H9 (cell line): ENCODE results near the gene MARCHF3. TPM values are rescaled to one million over a fixed set of nuclear protein-coding genes. Genes with fewer than 3 reads are reported as not detected.

Source experiments
- DNase-seq: peaks from one replicate; pipeline ENCODE4 v3.0.0-alpha.2; 2017
- H2AFZ ChIP-seq: one replicate; pipeline ENCODE4 v1.6.1; 2013; ENCODE audit warnings: mild to moderate bottlenecking, low read length, control low read depth, moderate library complexity
- H2AK5ac ChIP-seq: 2 replicates; pipeline ENCODE4 v1.6.1; 2013; ENCODE audit warnings: low read length, control low read depth, mixed read lengths; ENCODE audit not compliant: insufficient read length
- H2BK120ac ChIP-seq: one replicate; pipeline ENCODE4 v1.6.1; 2013; ENCODE audit warnings: low read depth, mild to moderate bottlenecking, low read length, control low read depth, inconsistent platforms; ENCODE audit not compliant: poor library complexity, severe bottlenecking
- H2BK12ac ChIP-seq: 2 replicates; pipeline ENCODE4 v1.6.1; 2013; ENCODE audit warnings: low read length, control low read depth, mixed read lengths, low read depth; ENCODE audit not compliant: insufficient read length
- H2BK15ac ChIP-seq: 2 replicates; pipeline ENCODE4 v1.6.1; 2013; ENCODE audit warnings: low read depth, low read length, control low read depth
- H2BK20ac ChIP-seq: one replicate; pipeline ENCODE4 v1.6.1; 2013; ENCODE audit warnings: low read depth, mild to moderate bottlenecking, low read length, control low read depth, inconsistent platforms; ENCODE audit not compliant: poor library complexity, severe bottlenecking
- H2BK5ac ChIP-seq: 2 replicates; pipeline ENCODE4 v1.6.1; 2013; ENCODE audit warnings: low read length, control low read depth, mixed read lengths; ENCODE audit not compliant: insufficient read length
- H3K14ac ChIP-seq: 2 replicates; pipeline ENCODE4 v1.6.1; 2013; ENCODE audit warnings: low read length, control low read depth; ENCODE audit not compliant: insufficient read depth
- H3K18ac ChIP-seq: 2 replicates; pipeline ENCODE4 v1.6.1; 2013; ENCODE audit warnings: low read depth, mild to moderate bottlenecking, mixed read lengths, low read length, control low read depth; ENCODE audit not compliant: insufficient read length
- H3K23ac ChIP-seq: 2 replicates; pipeline ENCODE4 v1.6.1; 2013; ENCODE audit warnings: low read length, control low read depth, mixed read lengths, low read depth; ENCODE audit not compliant: insufficient read length
- H3K23me2 ChIP-seq: 2 replicates; pipeline ENCODE4 v1.6.1; 2013; ENCODE audit warnings: low read depth, mild to moderate bottlenecking, mixed read lengths, low read length, control low read depth; ENCODE audit not compliant: insufficient read length, poor library complexity, severe bottlenecking
- H3K27ac ChIP-seq: 2 replicates; pipeline ENCODE4 v1.5.1; 2013; ENCODE audit warnings: low read length, control low read depth, mixed read lengths, low read depth; ENCODE audit not compliant: insufficient read length
- H3K27me3 ChIP-seq: 2 replicates; pipeline ENCODE4 v1.6.1; 2013; ENCODE audit warnings: low read length, control low read depth, inconsistent platforms; ENCODE audit not compliant: insufficient read depth
- H3K4ac ChIP-seq: 2 replicates; pipeline ENCODE4 v1.6.1; 2013; ENCODE audit warnings: low read depth, mild to moderate bottlenecking, control low read depth, inconsistent platforms, low read length, moderate library complexity
- H3K4me1 ChIP-seq: 2 replicates; pipeline ENCODE4 v1.6.1; 2013; ENCODE audit warnings: low read length, control low read depth, inconsistent platforms; ENCODE audit not compliant: insufficient read depth
- H3K4me2 ChIP-seq: 2 replicates; pipeline ENCODE4 v1.6.1; 2013; ENCODE audit warnings: low read length, control low read depth, mixed read lengths; ENCODE audit not compliant: insufficient read length, insufficient read depth
- H3K56ac ChIP-seq: 2 replicates; pipeline ENCODE4 v1.6.1; 2013; ENCODE audit warnings: low read depth, mild to moderate bottlenecking, mixed read lengths, low read length, control low read depth; ENCODE audit not compliant: insufficient read length
- H3K79me1 ChIP-seq: 2 replicates; pipeline ENCODE4 v1.6.1; 2013; ENCODE audit warnings: low read depth, mild to moderate bottlenecking, moderate library complexity, low read length, control low read depth, inconsistent platforms; ENCODE audit not compliant: insufficient read depth, poor library complexity, severe bottlenecking
- H3K79me2 ChIP-seq: 2 replicates; pipeline ENCODE4 v1.6.1; 2013; ENCODE audit warnings: low read length, control low read depth, inconsistent platforms; ENCODE audit not compliant: insufficient read depth
- H3K9ac ChIP-seq: 2 replicates; pipeline ENCODE4 v1.6.1; 2013; ENCODE audit warnings: low read length, control low read depth, mixed read lengths; ENCODE audit not compliant: insufficient read length; ENCODE audit errors: extremely low read depth
- H3K9me3 ChIP-seq: one replicate; pipeline ENCODE4 v1.6.1; 2013; ENCODE audit warnings: low read depth, low read length, inconsistent platforms; ENCODE audit not compliant: control insufficient read depth
- H3T11ph ChIP-seq: one replicate; pipeline ENCODE4 v1.6.1; 2013; ENCODE audit warnings: mild to moderate bottlenecking, low read length, control low read depth, inconsistent platforms
- H4K20me1 ChIP-seq: one replicate; pipeline ENCODE4 v1.6.1; 2013; ENCODE audit not compliant: control insufficient read depth, insufficient read length, insufficient read depth
- H4K5ac ChIP-seq: 2 replicates; pipeline ENCODE4 v1.6.1; 2013; ENCODE audit warnings: low read depth, mild to moderate bottlenecking, mixed read lengths, low read length, control low read depth; ENCODE audit not compliant: insufficient read length
- H4K8ac ChIP-seq: replicated peaks from 2 replicates; pipeline ENCODE4 v1.6.1; 2013; ENCODE audit warnings: low read length, control low read depth, mixed read lengths, low read depth; ENCODE audit not compliant: insufficient read length
- H4K91ac ChIP-seq: 2 replicates; pipeline ENCODE4 v1.6.1; 2013; ENCODE audit warnings: low read depth, mild to moderate bottlenecking, moderate library complexity, mixed read lengths, low read length, control low read depth; ENCODE audit not compliant: insufficient read length
- H3K27ac Mint-ChIP-seq, 3 experiments: 2 replicates in 2 of 3; 3 replicates in 1 of 3; pipeline ENCODE4 v1.8.0; 2020 to 2021; ENCODE audit warnings: mixed read lengths in 3 of 3, mild to moderate bottlenecking in 1 of 3, moderate library complexity in 1 of 3
- H3K27me3 Mint-ChIP-seq: 2 replicates; pipeline ENCODE4 v1.8.0; 2021; ENCODE audit warnings: low read depth, mild to moderate bottlenecking, moderate library complexity, mixed read lengths
- H3K36me3 Mint-ChIP-seq, 3 experiments: 2 replicates in 2 of 3; 3 replicates in 1 of 3; pipeline ENCODE4 v1.8.0; 2020 to 2021; ENCODE audit warnings: low read depth in 3 of 3, mixed read lengths in 3 of 3; ENCODE audit not compliant: insufficient read depth in 1 of 3
- H3K4me1 Mint-ChIP-seq, 2 experiments: 2 replicates each; pipeline ENCODE4 v1.8.0; 2020; ENCODE audit warnings: mixed read lengths in 2 of 2
- H3K4me3 Mint-ChIP-seq, 2 experiments: 2 replicates in 1 of 2; 3 replicates in 1 of 2; pipeline ENCODE4 v1.8.0; 2020 to 2021; ENCODE audit warnings: mild to moderate bottlenecking in 2 of 2, mixed read lengths in 2 of 2, moderate library complexity in 1 of 2
- H3K9me3 Mint-ChIP-seq, 2 experiments: 2 replicates in 1 of 2; 3 replicates in 1 of 2; pipeline ENCODE4 v1.8.0; 2020; ENCODE audit warnings: mild to moderate bottlenecking in 2 of 2, mixed read lengths in 2 of 2, moderate library complexity in 1 of 2
- CTCF ChIP-seq: fragments of 200-600 bp; sonication (generic); conservative IDR thresholded peaks from 3 replicates; pipeline ENCODE4 v1.8.0; 2021; ENCODE audit warnings: antibody characterized with exemption, mild to moderate bottlenecking
- WGBS: extraction: QIAGEN DNeasy Blood & Tissue Kit; methylation state at CpG from one replicate; pipeline ENCODE4 v1.1.7; 2013; ENCODE audit warnings: missing lambda C conversion rate, low lambda C conversion rate, mixed read lengths; ENCODE audit not compliant: insufficient read length; ENCODE audit errors: extremely low coverage; 5-methylcytosine and 5-hydroxymethylcytosine counted together
- total RNA-seq: library from RNA; stranded (reverse); gene quantifications from 2 replicates; pipeline ENCODE4 v1.2.1, GENCODE V29; 2021

The MARCHF3 gene
- total RNA-seq, 1 experiment from 2014 or later: 17.7 TPM

DNA sequence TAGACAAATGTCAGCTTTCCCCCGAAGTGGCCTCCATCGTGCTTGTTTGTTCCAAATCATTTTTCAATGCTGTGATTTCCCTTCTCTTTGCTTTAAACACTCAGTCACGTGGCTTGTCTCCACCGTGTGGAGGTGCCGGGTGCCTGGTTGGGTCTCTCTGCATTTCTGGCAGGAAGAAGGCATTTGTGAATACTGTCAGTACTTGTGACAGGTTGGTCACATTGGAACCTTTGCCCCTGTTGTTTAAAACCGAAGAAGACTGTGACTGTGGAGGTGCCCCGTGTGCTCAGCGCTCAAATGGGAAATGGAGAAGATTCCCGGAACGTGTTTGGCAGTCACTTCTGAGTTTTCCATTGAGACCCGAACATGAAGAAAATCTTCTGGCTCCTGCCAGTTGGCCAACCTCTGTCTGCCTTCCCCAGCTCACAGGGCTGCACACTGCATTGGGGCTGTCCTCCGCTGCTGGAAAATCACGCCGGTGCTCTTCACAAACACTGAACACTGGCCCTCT is 178.8 kb downstream of the MARCHF3 start:
- H4K91ac ChIP-seq: no peak overlapping the region
- peaks cover 21 to 26% (median 24%) of the 10 kb centered on the region in 3 experiments for H3K36me3 Mint-ChIP-seq
- H4K5ac ChIP-seq: no peak overlapping the region
- no peak overlapping the region for H3K23ac ChIP-seq
- DNase-seq: no peak
- H3K14ac ChIP-seq: no peak overlapping the region; the same call in 1 of the 2 replicates
- H3K4me2 ChIP-seq: no peak overlapping the region
- no peaks in the 10 kb centered on the region for H3K23me2 ChIP-seq
- H2BK12ac ChIP-seq: no peak overlapping the region
- no peak overlapping the region for H3K4me3 Mint-ChIP-seq
- no peak overlapping the region for H4K8ac ChIP-seq
- H3K9me3 ChIP-seq: no peaks in the 10 kb centered on the region
- peaks cover 3 to 8% of the 10 kb centered on the region in 2 experiments; a peak in 1 of 5 replicates for H3K9me3 Mint-ChIP-seq
- H2BK20ac ChIP-seq: no peak overlapping the region
- no peak overlapping the region for H3T11ph ChIP-seq
- no peak overlapping the region for H3K56ac ChIP-seq
- no peak for TF ChIP-seq CTCF
- no peak overlapping the region for H3K18ac ChIP-seq
- no peaks in the 10 kb centered on the region for H3K79me1 ChIP-seq
- H3K27ac ChIP-seq: no peak overlapping the region
- peaks cover 19% of the 10 kb centered on the region for H3K4me1 ChIP-seq
- H3K9ac ChIP-seq: no peak overlapping the region
- no peak overlapping the region for H2BK5ac ChIP-seq
- no peak overlapping the region for H3K4ac ChIP-seq
- H2AFZ ChIP-seq: no peak overlapping the region
- whole genome bisulfite sequencing: no CpG with 5 or more reads among the region's 14 CpGs
- peak overlapping the region in 1 of 3 experiments; percentile 77; a peak in 3 of 7 replicates for H3K27ac Mint-ChIP-seq
- no peak overlapping the region for H2BK15ac ChIP-seq
- H3K79me2 ChIP-seq: no peaks in the 10 kb centered on the region
- H3K27me3 Mint-ChIP-seq: no peaks in the 10 kb centered on the region
- H2AK5ac ChIP-seq: no peak overlapping the region
- H3K4me1 Mint-ChIP-seq: peaks cover 46 to 56% of the 10 kb centered on the region in 2 experiments
- no peak overlapping the region for H2BK120ac ChIP-seq
- no peaks in the 10 kb centered on the region for H3K27me3 ChIP-seq
- H4K20me1 ChIP-seq: no peaks in the 10 kb centered on the region
